HG02884 (cell line): Measurements from ENCODE around the gene PITPNB.

Experiments used
- ATAC-seq: cut with Tn5 transposase; IDR thresholded peaks from one replicate; pipeline ENCODE4 v1.9.1; 2021; ENCODE audit warnings: mild to moderate bottlenecking, moderate library complexity; ENCODE audit not compliant: unreplicated experiment

Gene PITPNB

GRCh38 chr22:27919222-27919941 is at the start of gene PITPNB:
TSS of gene PITPNB (minus strand) at chr22:27919256. CDS start at chr22:27919191, 65 bp downstream.
- peak; percentile 77 for ATAC-seq

- no peak for ATAC-seq
These were observed 47.4 kb upstream of the PITPNB start for GRCh38 chr22:27966168-27967064.

- ATAC-seq = no peak
These were observed 43.4 kb upstream of the PITPNB start for GRCh38 chr22:27962268-27963044.

GRCh38 chr22:27961680-27962079 is 42.6 kb upstream of the PITPNB start:
- ATAC-seq = no peak

DNA sequence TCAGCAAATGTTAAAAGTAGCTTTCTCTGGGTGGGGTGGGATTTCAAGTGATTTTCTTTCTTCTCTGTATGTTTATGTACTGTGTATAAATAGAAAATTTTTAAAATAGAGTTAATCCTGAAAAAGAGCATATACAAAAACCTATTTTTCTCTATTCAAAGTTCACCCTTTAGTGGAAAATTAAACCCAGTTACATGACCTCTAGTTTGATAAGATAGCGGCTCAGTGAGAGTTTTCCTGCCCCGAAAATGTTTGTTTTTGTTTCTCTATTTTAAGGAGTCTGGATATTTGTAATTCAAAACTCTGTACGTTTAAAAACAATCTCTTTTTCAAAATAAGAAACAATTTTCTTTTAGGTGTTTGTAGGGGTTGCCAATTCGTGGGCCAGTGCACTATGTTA is 42.1 kb upstream of the PITPNB start:
- no peak for ATAC-seq

- no peak for ATAC-seq
These were observed 40.5 kb upstream of the PITPNB start for GRCh38 chr22:27959335-27960090.

- ATAC-seq = no peak
These were observed 33.7 kb upstream of the PITPNB start for GRCh38 chr22:27952779-27953178.

DNA sequence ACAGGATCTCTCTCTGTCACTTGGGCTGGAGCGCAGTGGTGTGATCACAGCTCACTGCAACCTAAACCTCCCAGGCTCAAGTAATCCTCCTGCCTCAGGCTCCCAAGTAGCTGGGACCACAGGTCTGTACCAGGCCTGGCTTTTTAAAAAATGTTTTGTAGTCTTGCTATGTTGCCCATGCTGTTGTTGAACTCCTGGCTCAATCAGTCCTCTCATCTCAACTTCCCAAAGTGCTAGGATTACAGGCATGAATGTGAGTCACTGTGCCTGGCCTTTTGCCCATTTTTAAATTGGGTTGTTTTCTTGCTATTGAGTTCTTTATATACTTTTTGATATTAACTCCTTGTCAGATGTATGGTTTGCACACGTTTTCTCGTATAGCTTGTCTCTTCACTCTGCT is 33.0 kb upstream of the PITPNB start:
- ATAC-seq = no peak

DNA sequence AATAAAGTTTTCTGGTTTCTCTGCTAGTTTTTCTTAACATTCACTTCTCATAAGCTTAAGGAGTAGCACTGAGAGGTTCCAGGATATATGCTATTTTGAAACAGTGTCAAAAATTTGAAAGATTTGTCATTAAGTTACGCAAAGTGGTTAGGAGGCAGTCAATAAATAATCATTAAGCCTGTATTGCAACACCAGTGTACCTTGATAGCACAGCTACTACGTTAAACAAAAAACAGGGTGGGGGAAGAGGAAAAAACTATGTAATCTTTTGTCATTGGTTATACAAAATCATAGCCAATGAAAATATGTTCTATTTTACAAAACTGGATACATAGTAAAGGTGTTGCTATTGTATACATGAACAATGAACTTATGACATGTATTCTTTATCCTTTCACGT is 30.4 kb upstream of the PITPNB start:
- ATAC-seq = no peak

DNA sequence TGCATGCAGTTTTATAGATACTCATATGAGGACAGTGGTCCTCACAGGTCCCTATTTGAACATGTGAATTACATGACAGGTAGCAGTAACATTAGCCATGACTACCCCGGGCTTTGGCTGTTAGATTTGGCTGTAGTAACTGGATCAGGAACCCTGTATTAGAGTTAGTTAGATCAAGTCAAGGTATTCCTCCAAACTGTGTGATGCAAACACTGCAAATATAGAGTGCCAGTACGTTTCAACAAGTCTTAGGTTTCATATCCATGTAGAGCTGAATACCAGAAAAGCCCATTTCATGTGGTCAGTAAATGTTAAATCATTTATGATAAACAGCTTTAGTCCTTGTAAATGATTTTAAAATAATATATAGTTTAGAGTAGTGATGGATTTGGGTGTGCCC is 29.5 kb upstream of the PITPNB start:
- ATAC-seq = no peak

GRCh38 chr22:27947448-27947847 is 28.4 kb upstream of the PITPNB start:
- ATAC-seq = no peak

- ATAC-seq = no peak
These were observed 22.1 kb upstream of the PITPNB start for GRCh38 chr22:27941143-27941542.

- ATAC-seq = no peak
These were observed 18.4 kb upstream of the PITPNB start for GRCh38 chr22:27937453-27937852.

GRCh38 chr22:27935897-27936296 is 16.8 kb upstream of the PITPNB start:
- ATAC-seq = no peak

GRCh38 chr22:27934069-27934468 is 15.0 kb upstream of the PITPNB start:
- ATAC-seq = no peak

DNA sequence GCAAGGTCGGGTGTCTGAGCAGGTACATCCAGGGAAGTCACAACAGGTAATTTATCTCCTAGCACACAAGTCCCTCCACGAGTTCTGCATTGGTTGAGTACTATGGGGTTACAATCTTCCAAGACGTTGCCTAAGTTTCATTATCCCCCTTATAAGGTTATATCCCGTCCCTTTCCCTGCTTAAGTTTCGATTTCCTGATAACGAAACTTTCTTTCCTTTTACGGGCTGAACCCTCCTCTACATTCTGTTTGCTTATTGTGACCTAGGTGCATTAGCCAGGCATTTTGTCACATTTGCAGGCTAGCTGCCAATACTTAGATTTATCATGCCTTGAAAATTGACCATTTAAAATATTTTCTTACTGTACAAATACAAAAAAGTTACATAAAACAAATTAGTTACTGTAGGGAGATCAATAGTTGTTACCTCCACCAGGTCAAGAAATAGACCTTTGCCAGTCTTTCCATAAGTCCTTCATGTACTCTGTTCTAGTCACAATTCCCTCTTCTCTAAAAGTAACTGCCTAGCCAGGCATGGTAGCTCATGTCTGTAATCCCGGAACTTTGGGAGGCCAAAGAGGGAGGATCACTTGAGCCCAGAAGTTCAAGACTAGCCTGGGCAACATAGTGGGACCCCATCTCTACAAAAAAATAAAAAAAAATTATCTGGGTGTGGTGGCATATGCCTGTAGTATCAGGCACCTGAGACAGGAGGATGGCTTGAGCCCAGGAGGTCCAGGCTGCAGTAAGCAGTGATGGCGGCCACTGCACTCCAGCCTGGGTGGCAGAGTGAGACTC is 14.3 kb upstream of the PITPNB start:
- ATAC-seq = no peak

DNA sequence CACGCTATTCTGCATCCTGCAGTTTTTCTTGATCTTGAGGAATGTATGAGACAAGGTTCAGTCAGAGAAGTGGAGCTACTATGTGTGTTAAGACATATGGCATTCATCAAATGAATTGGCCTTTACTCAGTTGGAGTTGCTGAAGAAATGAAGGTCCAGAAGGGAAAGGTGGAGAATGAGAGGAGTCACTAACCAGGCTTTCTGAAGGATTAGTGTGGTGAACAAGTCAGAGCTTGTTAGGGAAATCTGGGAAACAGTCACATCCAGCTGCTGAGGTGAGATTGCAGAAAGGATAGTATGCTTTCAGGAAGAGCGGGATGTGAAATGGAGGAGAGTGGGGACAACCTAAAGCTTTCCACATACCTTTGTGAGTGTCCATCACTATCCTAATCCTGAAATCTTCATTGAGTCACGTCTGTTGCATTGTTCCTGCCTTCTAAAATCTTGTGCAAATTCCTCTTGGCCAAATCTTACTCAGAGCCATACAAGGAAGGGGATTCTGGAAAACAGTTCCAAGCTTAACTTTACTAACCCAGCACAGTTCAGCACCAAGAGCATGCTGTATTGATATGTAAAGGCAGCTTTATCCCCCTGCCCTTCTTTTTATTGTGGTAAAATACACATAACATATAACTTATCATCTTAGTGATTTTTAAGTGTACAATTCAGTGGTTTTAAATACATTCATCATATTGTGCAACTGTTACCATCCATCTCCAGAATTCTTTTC is 11.4 kb upstream of the PITPNB start:
- no peak for ATAC-seq

DNA sequence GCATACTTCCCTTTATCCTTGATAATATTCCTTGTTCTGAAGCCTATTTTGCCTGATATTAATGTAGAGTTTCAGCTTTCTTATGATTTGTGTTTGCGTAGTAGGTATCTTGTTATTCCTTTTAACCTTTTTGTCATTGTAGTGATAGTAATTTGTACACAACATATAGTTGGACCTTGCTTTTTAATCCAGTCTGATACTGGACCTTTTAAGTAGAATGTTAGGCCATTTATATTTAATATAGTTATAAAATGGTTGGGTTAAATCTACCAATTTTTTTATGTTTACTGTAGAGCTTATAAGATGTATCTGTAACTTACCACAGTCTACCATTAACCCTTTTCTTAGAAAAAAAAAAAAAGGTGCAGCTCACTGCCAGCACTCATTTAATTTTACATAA is 8.6 kb upstream of the PITPNB start:
- no peak for ATAC-seq

DNA sequence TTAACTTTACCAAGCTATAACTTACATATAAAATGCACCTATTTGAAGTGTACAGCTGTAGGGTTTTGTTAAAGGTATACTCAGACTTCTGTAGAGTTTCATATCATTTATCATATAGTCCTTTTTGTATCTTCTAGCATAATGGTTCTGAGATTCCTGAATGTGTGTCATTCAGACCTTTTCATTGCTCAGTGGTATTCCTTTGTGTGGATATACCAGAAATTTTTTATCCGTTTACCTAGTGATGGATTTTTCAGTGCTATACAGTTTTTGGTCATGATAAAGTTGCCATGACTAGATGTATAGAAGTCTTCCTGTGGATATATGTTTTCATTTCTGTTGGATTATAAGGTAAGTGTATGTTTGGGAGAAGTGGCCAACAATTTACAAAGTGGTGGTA is 6.3 kb upstream of the PITPNB start:
- ATAC-seq = no peak
